Measurements from ENCODE around the gene DENND1A. TPM values are rescaled to one million over a fixed set of nuclear protein-coding genes. Genes with fewer than 3 reads are reported as not detected.

The DENND1A gene
- total RNA-seq, 1 experiment from 2014 or later: 19.7 TPM

- BruUV-seq (replicated peaks): no TSS peak
- TF ChIP-seq TCF7L2 (IDR thresholded peaks at IDR 0.05; ENCODE audit: low read depth, low read length) (no peak), REST (IDR thresholded peaks at IDR 0.05; ENCODE audit: insufficient read depth in 1 of 2, low read depth in 2 of 2, low read length in 1 of 2) (no peak)
- POLR2A ChIA-PET: no interaction called here
- Histone ChIP-seq H3K27me3 (ENCODE audit: control insufficient read depth, insufficient read depth, low read length) (no peaks in the 10 kb centered on the region), H3K4me1 (ENCODE audit: control insufficient read depth, insufficient read depth, low read length) (no peaks in the 10 kb centered on the region), H3K9me3 (ENCODE audit: control insufficient read depth, insufficient read depth, low read depth, low read length) (no peaks in the 10 kb centered on the region), H3K4me3 (ENCODE audit: low read depth in 2 of 2, low read length in 2 of 2) (no peak overlapping the region), H3K27ac (ENCODE audit: low read length) (no peak overlapping the region), H3K36me3 (ENCODE audit: control insufficient read depth, insufficient read depth, low read length) (no peaks in the 10 kb centered on the region)
- in situ Hi-C loops (cut with HindIII; ENCODE audit: low pct_unique_long_range_greater_than_20kb, low sequenced_read_pairs) (no loop called here), intact Hi-C loops (cut with micrococcal nuclease; ENCODE audit: unreplicated experiment) (no loop called here)
- CTCF ChIA-PET: no interaction called here
- no peak for DNase-seq (ENCODE audit: low read depth, low spot score)
- no peak for ATAC-seq
These were observed 64.5 kb downstream of the DENND1A start for GRCh38 chr9:123865226-123866000.

- H3K36me3 ChIP-seq (ENCODE audit: control insufficient read depth, insufficient read depth, low read length): no peaks in the 10 kb centered on the region
- H3K4me3 ChIP-seq (ENCODE audit: low read depth in 2 of 2, low read length in 2 of 2): no peak overlapping the region
- no peaks in the 10 kb centered on the region for H3K4me1 ChIP-seq (ENCODE audit: control insufficient read depth, insufficient read depth, low read length)
- CTCF ChIA-PET: no interaction called here
- no TSS peak for BruUV-seq (replicated peaks)
- intact Hi-C loops (cut with micrococcal nuclease; ENCODE audit: unreplicated experiment): no loop called here
- in situ Hi-C loops (cut with HindIII; ENCODE audit: low pct_unique_long_range_greater_than_20kb, low sequenced_read_pairs): no loop called here
- ATAC-seq (no peak), DNase-seq (ENCODE audit: low read depth, low spot score) (no peak)
- H3K27me3 ChIP-seq (ENCODE audit: control insufficient read depth, insufficient read depth, low read length): no peaks in the 10 kb centered on the region
- H3K27ac ChIP-seq (ENCODE audit: low read length): no peak overlapping the region
- H3K9me3 ChIP-seq (ENCODE audit: control insufficient read depth, insufficient read depth, low read depth, low read length): no peaks in the 10 kb centered on the region
- TF ChIP-seq SIN3A (IDR thresholded peaks at IDR 0.05; ENCODE audit: borderline replicate concordance, insufficient read depth, low read depth, low read length) (no peak), POLR2AphosphoS5 (IDR thresholded peaks at IDR 0.05; ENCODE audit: low read depth, low read length) (no peak), CTCF (IDR thresholded peaks at IDR 0.05) (no peak), TCF7L2 (IDR thresholded peaks at IDR 0.05; ENCODE audit: low read depth, low read length) (no peak), REST (IDR thresholded peaks at IDR 0.05; ENCODE audit: insufficient read depth in 1 of 2, low read depth in 2 of 2, low read length in 1 of 2) (no peak)
- POLR2A ChIA-PET: no interaction called here
These were observed 65.7 kb downstream of the DENND1A start for GRCh38 chr9:123864251-123864650.
